Stimulated activated CD4-positive, alpha-beta T cell treated with anti-CD3 and anti-CD28 coated beads, TNF-alpha, amount 100 ng/mL, for 1 hour (primary cell): ENCODE data around the gene PLCB4.

Source experiments
- DNase-seq, 3 donors: peaks; one replicate each; pipeline ENCODE4 v3.0.0-alpha.2; 2020; ENCODE audit warnings: low read depth in 3 of 3, low spot score in 1 of 3

Gene PLCB4

DNA sequence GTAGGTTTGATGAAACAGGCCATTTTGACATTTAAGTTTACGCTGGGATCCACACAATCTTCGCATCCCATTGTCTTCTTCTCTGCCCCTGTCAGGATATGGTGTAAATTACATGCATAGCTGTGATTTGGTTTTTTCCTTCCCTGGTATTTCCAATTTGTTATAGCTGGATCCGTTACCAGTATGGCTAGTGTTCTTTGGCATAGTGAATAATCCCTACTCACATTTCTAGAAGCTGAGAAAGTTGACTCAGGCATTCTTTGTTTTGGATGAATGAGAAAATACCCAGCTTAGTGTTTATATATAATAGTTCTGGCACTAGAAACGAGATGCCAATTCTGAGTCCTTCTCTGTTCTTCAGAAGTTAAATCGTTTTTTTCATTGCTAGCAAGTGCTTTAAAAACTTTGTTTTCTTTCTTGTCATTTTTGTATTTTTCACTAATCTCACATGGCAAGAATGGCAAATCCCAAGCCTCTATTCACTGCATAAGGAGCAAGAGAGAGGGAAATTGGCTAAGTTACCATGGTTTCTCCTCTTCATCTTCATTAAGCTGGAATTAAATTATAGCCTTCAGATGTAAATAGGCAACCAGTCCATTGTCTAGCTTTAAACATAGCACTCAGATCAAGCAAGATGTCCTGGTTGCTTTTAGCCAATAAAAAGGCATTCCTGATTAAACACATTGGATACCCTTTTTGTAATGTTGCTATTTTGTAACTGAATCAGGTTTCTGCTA lies 353.6 kb downstream of the PLCB4 start:
- no peak for DNase-seq

DNA sequence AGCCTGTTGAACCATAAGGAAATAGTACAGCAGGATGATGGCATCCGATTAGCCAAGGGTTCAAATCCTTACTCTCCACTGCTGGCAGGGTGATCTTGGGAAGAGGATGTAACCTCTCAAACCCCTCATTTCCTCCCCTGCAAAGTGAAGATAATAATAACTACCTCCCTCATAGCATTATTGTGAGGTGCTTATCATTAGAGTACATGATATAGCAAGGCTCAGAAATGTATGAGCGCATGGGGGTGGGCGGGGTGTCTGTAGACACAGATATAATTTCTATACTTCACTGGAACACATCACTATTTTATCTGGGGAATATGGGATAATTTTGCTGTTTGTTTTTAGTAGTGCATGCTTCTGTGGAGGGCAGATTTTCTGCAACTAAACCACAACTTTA lies 355.7 kb downstream of the PLCB4 start:
- no peak for DNase-seq

DNA sequence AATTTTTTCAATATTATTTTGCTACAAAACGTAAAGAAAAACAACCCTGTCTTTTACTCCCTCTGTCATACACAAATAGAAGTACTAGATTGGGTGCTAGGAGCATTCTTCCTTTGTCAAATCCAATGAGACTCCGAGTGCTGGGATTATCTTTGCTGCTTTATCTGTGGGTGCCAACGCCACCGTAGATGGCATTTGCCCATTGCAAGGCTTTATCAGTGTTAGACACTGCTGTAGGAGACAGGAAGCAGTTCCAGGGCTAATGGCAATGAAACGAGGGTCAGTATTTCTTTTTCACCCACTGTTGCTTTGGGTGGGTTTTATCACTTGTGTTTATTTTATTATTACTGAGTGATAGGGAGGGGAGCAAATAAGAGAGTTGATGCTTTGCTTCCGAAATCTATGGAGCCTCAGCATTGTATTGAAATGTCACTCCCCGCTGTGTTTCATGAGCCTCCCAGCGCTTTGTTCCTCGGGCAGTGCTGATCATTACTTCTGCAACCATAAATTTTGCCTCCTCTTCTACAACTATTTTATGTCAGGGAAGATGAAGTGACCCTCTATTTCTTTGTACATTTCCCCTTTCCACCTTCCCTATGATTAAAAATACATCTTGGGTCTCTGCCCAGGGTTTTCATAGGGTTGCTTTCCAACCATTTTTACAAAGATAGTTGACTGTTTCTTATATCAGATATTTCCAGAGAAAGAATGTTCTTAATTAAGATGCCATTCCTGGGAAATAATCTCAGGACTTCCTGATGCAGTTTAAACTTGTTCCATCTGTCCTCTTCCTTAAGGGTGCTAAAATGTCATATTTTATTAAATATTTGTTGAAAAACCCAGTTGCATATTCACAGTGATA lies 358.8 kb downstream of the PLCB4 start:
- DNase-seq: no peak

DNA sequence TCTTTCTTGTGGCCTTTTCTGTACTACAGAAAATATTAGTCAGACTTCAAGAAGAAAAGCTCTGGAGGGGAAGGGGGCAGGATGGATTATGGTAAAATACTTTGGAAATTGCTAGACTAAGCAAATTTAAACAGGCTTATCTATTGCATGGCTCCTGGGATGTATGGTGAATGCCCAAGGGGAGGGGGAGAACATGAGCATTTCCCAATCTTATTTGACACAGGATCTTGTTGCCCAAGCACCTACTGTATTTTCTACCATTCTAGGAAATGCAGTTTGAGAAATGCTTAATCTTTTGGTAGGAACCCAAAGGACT lies 359.4 kb downstream of the PLCB4 start:
- DNase-seq: no peak

DNA sequence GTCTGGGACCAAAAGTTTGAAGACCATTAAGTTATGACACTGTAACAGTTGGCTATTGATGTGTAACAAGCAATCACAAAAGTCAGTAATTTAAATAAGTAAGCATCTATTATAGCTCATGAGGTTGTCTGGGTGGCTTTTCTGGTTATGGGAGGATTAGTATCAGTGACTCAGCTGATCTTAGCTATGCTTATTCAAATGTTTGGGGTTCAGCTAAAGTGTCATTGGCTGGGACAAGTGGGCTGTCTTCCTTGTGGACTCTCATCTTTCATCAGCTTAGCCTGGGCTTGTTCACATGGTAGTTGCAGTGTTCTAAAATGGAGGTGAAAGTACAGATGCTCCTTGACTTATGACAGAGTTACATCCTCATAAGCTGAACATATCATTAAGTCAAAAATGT lies 370.9 kb downstream of the PLCB4 start:
- DNase-seq: no peak

DNA sequence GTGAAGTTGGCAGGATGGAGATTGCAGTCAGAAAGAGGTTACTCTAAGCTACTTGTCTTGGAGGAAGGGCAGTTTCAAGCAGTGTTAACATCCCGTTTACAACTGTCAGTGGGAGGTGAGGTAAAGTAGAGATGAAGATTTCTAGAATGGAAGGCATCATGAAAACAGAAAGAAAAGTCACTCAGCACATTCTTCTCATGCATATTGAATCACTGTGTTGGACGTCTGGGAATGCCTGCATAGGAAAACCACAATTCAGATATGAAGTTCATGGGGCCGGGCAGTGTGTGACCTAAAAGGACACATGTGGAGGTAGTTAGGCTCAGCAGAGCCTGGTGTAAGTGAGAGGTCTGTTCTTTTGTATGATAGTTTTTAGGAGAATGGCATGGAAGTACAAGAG lies 372.0 kb downstream of the PLCB4 start:
- DNase-seq: no peak

DNA sequence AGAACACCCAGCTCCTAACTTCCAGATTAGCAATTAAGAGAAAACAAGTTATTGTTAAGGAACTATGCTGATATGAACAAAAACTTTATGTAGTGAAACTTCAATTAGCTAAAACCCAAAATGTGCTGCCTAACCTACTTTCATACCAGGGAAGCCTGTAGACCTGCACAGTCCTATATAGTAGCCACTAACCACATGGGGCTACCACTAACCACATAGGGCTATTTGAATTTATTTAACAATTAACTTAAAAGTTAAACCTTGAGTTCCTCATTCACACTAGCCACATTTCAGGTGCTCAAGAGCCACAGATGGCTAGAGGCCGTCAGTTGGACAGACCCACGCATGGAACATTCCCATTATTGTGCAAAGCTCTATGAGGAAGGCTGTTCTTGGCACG lies 373.1 kb downstream of the PLCB4 start:
- no peak for DNase-seq

DNA sequence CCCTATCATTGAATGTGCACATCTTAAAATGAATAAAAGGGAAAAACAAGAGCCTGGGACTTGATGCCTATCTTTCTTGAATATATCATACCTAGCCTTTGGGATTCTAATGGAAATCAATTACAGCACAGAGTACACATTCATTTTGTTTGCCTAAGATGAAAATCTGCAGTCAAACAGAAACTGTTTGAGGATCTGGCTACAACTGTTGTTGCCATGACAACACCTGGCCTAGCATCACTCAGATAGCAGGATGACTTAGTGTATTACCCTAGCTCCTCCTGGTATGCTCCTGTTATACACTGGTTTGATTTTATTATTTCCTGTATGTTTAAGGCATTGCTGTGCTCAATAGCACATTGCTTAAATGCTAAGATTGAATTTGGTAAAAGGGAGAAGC lies 374.0 kb downstream of the PLCB4 start:
- DNase-seq: no peak

DNA sequence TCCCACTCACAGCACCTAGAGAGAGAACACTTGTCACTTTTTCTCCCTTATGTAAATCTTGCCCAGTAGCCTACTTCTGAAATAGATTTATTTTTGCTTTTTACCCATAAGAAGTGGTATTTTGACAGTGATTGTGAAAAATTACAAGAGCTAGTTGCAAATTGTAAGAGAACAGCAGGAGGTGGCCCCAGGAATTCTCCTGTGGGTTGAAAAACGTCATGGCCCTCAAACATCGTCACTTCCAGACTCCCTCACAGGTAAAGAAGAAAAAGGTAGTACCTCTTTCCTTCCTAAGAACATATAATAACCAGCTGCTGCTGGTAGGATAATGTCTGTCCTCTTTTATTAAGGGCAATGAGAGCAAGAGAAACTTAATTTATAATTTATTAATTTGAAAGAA lies 376.0 kb downstream of the PLCB4 start:
- DNase-seq: no peak

DNA sequence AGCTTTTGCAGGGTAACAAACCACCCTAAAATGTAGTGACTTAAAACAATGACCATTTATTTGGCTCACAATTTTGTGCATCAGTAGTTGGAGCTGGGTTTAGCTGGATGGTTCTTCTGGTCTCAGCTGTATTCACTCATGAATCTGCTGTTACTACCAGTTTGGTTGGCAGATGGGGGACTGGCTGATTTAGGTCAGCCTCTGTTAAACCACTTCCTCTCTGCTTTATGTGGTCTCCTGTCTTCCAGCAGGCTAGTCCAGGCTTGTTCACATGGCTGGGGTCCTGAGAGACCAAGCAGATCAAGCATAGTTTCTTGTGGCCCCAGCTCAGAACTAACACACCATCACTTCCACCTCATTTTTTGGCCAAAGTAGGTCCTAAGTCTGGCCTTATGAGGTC lies 378.3 kb downstream of the PLCB4 start:
- DNase-seq: no peak

DNA sequence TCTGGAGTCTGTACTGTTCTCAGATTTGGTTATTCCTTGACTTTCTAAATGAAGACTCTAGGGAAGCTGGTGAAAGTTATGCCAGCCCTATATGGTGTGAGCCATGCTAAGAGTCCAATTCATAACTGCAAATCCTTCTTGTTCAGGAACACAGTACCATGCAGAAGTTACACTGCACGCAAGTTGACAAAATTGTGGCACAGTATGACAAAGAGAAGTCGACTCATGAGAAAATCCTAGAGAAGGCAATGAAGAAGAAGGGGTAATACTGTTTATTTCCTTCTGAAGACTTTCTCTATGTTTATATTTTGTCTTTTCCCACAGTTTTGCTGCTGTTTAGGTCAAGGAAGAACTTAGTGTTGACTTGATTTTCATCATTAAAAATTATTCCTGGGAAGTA lies 384.3 kb downstream of the PLCB4 start:
- no peak for DNase-seq

DNA sequence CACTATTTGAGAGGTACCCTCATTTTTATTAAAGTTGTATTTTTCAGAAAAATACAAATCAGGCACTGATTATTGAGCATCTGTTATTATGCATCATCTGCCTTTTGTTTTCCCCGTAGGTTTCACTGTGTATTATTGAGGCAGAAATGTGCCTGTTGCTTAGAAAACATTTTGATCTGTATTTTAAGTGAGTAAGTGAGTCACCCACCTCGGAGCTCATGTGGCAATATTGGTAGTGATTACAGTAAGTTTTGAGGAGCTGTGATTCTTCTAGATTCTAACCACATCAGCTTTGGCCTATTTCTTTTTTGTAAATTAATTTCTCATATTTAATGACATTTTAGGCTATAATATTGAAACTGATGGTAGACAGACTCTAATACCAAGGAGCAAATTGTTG lies 385.9 kb downstream of the PLCB4 start:
- no peak for DNase-seq

DNA sequence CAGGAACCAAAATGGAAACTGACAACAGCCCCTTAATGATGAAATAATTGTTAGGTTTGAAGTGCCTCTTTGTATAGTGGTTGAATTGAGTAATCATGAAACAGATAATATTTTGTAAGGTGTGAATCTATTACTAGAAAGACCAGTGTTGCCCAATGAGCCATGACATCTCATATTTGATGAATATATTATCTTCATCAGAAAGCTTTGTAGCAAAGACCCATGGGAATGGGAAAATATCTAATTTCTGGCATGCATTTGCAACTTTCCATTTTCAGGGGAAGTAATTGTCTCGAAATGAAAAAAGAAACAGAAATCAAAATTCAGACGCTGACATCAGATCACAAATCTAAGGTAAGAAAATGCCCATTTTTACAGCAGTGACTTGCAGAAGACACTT lies 388.2 kb downstream of the PLCB4 start:
- DNase-seq: no peak

DNA sequence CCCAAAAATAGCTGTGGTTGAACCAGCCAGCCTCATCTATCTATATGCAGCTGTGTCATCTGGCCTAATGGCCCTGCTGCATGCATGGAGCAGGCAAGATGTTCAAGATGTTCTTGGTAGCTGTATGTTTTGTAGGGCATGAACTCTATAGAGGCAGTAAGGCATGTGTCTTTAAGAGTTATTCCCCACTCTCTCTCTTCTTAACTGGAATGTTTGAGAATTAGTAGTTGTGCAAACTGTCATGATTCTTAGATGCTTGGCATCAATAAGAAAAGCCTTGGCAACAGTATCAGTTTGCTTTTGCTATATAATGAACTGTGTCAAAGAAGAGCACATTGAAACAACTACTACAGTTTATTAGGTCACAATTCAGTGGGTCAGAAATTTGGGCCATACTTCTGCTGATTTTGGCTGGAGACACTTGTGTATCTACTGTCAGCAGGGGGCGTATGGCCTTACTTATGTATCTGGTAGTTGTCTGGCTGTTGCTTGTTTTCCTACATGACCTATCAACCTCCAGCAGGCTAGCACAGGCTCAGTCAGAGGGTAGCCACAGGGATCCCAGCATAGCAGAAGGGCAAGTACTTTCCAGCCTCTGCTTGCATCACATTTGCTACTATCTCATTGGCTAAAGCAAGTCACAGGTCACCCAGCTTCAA lies 389.4 kb downstream of the PLCB4 start:
- no peak for DNase-seq

DNA sequence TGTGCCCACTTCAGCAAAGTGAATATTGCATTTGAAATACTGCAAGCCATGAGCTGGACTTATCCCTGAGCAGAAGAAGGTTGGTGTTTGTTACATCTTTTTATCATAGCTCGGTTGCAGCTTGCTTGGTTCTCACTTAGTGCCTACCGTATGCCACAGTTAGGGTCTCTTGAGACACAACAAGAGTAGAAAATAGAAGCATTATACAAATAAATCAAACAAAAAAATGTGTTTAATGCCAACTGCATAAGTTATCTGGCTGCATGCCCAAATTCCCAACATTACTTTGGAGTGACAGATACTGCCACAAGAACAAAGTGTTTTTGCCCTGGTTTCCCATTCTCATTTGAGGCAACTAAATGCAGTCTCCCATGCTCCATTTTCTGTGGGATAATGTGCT lies 391.6 kb downstream of the PLCB4 start:
- DNase-seq: no peak

DNA sequence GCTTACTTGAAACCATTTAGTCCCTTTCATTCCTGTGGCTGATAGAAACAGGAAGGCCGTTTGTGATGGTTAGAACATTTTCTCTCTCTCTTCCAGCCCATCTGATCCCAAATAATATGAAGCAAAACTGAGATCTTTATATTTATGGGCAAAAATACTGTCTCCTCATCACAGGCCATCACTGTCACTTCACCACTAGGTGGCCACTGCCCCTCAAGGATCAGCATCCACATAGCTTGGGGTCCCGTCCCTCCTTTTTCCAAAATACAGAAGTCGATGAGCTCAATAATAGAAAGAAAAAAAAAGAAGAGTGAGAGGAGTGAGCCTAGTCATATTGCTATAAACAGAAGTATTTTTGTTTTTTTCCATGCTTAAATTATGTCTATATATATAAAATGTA lies 399.1 kb downstream of the PLCB4 start:
- no peak for DNase-seq

DNA sequence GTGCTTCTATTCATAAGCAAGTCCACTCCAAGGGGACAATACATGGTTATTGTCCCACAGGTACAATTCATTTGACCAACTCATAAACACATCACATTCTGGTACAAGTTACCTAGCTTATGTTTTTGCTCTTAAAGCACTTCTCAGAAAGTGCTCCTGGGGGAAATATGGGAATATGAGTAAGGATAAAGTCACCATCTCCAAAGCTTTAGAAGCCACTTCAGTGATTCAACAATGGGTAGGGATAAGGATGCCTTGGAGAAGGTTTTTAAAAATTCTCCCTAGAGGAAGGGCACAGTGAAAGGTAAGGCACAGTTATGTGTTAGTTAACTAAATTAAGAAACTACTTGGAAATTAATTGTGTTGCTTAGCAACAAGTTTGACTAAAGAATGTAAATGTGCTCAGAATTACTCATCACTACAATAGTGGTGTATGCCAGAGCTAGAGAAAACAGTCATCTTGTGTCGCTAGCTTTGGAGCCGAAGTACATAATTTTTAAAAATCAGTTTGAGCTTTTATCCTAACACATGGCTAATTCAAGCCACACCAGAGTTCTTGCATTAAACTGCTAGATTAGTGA lies 406.0 kb downstream of the PLCB4 start:
- no peak for DNase-seq

DNA sequence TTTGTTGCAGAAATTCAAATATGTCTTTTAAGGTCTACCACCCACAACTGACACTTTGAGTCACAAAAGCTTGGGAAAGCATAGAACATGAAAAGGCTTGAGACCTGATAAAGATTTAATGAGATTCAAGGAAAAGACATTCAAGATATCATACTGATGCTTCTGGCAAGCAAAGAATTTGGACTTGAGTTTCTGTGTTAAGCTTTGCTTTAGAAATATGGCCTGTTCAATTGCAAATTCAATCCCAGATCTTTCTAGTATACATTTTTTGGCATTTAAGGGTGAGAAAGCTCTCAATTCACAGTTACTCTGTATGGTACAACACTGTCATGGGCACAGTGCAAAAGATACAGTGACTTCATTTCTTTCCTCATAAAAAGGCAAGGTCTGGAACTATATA lies 406.6 kb downstream of the PLCB4 start:
- DNase-seq: no peak

DNA sequence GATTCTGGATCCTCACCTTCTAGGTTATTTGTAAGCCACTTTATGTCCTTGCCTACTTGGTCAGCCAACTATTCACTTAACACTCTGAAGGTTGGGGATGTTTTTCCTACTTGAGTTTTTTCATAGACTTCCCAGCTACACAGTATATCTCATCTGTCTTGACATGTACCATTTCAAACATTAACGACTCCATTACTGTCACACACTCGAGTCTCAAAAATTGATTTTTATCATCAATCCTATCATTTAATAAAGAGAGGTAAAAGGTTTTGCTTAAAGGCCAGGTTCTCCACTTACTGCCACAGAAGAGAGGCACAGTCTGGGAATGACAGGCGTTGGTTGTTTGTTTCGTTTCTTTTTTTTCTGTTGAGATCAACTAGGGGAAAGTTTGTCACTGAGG lies 407.3 kb downstream of the PLCB4 start:
- DNase-seq: no peak

DNA sequence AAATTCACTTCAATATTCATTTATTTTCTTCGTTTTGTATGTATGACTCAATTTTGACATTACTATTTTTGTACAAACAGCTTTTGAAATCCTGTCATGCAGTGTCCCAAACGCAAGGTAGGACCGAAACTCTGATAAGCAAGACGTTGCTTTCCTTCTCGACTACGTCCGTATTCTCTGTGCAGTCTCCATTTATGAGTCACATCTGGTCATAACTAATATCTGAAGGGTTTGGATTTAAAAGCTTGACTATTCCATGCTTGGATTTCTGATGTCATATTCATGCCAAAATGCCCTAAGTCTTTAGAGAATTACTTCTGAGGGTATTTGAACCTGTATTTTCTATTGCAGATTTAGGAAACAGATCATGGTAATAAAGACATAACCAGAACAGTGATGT lies 407.8 kb downstream of the PLCB4 start:
- DNase-seq: no peak

DNA sequence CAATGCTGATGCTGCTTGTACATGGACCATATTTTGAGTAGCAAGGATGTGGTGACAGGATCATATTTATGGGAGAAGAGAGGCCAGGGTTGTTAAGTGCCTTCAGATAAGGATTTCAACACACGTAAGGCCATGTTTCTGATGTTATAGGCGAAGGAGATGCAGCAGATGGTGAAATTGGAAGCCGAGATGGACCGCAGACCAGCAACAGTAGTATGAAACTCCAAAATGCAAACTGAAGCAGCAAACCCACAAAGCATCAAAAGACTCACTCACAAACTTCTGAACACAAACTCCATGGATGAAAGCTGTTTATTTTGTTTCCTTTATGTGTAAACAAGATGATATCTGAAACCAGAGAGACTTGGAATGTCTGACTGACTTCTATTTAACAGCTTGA lies 409.9 kb downstream of the PLCB4 start:
- no peak for DNase-seq

DNA sequence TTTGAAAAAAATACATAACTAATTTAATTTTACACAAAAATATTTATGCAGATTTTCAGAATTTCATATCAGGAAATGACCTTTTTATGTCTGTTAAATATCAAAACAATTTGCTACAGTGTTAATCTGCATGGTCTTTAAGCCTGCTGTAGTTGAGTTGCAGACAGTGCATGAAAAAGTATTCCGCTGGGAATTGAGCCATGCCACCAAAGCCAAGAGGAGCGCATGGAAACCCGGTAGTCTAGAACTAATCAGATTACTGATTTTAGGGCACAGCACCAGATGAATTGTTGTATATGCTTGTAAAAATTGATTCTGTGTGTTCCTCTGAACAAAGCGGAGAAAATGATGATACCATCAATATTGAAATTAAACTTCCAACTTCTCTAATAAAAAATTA lies 411.2 kb downstream of the PLCB4 start:
- DNase-seq: no peak
